AML-193 (cell line): Measurements from ENCODE around the gene TBRG1.

ENCODE experiments used
- DNase-seq, 2 experiments: peaks; one replicate each; lab custom pipeline; 2025; lab: John Stamatoyannopoulos, UW

Gene TBRG1

DNA sequence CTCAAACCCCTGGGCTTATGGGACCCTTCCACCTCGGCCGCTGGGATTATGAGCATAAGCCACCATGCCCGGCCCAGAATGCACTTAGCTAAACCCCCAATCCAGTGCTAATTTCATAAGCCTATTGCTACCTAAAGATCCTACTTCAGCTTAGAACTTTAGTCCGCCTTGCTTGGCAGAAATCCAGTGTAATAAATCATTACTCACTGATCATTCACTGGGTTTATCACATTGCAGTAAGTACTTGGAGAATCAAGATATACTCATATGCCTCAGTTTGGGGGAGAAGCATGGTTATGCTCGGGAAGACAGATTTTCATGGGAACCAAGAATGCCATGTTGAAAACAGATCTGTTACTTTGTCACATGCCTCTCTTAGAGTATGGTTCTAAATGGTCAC lies 3.8 kb upstream of the TBRG1 start:
- no peak for DNase-seq

DNA sequence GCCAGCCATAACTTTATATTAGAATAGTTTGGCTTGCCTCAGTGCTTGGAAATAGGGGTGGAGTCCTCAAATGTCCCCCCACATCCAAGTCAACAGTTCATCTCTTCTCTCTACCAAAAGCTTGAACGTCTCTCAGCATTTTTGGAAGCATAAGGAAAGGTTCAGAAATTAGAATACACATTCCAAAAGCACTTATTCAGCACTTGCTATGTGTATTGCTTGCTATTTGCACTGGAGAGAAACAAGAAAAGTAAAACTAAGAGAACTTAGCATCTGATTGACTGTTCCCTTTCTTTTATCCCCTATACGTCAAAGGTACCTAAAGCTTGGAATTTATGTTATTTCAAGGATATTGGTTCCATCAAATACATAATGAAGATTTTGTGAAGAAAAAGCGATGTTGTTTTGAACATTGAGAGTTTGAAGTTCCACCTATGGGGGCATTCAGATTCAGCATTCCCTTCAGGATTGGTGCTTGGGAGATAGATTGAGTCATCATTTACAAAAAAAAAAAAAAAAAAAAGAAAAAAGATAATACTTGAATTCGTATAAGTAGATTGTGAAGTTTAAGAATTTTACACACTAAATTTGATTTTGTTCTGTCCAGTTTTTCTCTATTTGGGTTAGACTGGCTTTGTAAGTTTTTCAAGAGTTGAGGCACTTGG lies 1.3 kb downstream of the TBRG1 start:
- DNase-seq, result no peak

DNA sequence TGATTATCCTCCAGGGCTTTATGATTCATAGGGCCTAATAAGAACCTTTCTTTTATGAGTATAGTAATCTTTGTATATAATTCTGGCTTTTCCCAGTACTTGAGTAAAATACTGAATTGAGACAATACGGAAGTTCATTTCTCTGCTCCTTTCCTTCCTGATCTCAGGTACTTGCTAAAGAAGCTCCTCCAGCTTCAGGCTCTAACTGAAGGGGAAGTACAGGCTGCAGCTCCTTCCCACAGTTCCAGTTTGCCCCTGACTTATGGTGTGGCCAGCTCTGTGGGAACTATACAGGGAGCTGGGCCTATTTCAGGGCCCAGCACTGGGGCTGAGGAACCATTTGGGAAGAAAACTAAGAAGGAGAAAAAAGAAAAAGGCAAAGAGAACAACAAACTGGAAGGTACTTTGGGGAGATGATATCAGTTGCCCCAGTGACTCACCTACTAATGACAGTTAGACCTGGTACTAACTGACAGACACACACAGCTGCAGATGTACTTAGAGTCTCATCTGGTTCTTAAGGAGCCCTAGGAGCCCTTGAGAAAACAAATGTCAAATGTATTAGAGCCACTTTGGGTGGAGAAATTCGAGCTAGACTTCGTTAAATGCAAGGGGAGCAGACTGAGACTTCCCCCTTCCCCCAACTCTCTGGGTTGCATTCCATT lies 3.0 kb downstream of the TBRG1 start:
- no peak for DNase-seq

DNA sequence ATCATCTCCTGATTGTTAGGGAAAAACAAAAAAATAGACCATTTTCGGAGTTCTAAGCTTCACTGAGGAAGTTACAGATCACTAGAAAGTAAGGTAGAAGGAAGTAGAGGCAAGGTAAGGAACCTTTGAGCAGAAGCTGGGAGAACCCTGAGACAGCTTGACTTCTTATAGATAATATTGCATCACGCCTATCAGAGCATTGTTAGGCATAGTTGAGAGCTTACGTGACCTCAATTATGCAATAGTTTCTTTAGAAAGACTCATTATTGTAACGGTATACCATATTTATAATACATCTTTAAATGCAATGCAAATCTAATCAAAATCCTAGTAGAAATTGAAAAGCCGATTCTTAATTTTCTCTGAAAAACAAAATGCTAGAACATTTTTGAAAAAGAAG lies 4.9 kb downstream of the TBRG1 start:
- peak; percentile 24 to 49 for DNase-seq

DNA sequence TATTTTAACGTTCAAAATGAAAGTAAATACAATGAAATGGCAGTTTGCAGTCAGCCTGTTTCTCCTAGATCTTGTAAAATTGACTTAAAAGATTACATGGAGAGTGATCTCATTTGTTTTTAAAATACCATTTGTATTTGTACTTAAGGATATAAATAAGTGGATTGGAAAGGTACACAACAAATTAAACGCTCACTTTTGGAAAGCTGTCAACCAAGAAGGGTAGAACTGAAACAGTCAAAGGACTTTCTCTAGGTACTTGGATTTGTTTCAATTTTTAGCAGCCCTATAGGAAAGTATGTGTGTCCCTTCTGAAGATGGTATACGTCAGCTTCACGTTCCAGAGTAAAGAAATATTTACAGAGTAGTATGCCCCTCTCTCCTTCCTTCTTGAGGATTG lies 7.3 kb downstream of the TBRG1 start:
- no peak for DNase-seq

DNA sequence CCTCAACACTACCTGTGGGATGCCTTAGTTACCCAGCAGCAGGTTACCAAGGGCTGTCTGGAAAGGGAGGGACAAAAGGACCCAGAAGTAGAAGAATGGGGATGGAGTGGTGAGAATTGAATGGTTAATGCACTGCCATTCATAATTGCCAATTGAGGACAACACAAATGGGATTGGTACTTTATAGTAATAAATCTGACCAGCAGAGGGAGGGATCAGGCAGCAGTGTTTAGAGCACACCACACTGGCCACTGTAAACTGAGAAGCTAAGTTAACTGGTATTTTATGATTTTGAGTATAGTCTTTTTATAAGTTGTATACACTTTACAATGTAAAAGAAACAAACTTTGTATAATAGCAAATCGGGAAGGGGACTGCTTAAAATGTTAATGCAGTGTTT lies 10.7 kb downstream of the TBRG1 start:
- peak; percentile 27 to 51 for DNase-seq

DNA sequence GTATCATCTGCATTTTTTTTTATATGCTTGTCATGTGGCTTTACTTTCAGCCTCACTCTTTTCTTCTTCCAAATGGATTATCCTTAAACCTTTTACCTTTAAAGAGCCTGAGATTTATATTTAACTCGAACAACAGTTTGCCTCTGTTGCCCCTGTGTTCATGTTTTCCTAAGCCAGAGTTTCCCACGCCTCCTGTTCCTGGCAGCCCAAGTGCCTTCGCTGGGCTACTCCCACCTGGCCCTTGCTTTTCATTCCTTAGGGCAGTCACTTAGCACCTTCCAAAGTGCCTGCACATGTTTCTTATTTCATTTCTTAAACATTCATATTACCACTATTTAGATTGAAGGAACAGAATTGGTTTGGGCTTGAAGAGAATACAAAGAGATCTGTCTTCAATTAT lies 13.3 kb downstream of the TBRG1 start:
- DNase-seq, result no peak

DNA sequence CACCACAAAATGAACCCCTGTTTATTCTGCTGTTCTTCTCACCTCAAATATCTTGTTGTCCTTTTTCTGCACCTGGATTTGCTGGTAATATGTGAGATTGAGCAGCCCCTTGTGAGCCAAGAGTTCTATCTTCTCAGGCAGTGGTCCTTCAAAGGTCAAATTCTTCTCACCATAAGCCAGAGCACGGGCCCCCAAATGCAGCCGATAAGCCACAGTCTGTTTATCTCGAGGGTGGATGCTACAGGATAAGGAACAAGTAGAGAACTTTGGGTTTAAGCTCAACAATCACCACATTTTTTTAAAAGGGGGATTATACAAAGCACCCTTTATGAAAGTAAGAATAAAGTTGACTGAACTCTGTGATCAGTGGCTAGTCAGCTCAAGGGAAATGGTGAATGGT lies 15.8 kb downstream of the TBRG1 start:
- DNase-seq, result no peak

DNA sequence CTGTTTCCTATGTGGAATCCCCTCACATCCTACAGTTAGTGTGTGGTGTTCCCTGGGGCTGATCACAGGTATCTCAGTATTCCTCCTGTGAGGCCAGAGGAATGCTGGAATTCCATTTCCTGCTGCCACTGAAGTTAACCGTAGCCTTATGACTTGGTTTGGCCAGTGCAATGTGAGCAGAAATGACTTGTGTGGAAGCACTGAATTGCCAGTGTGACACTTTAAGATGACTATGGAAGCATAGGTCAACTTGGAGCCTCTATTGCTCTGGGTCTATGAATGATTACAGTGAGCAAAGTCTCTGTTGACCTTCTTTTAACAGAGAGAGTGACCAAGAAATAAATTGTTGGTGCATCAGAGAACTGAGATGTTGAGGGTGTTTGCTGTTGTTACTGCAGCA lies 16.5 kb downstream of the TBRG1 start:
- no peak for DNase-seq

DNA sequence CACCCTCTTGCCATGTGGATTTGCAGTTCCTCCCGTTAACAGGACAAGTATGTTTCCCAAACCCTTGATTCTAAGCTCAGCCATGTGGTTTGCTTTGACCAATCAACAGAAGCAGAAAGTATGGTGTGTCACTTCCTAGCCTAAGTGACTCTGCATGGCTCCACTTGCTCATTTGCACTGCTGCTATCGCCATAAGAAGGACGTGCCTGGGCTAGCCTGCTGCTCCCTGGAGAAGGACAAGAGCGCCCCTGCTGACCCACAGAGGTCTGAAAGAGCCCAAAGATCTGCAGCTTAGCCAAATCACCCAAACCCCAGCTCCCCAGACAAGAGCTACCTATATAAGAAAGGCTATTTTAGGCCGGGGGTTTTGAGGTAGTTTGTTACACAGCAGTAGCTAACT lies 18.0 kb downstream of the TBRG1 start:
- DNase-seq, result no peak

DNA sequence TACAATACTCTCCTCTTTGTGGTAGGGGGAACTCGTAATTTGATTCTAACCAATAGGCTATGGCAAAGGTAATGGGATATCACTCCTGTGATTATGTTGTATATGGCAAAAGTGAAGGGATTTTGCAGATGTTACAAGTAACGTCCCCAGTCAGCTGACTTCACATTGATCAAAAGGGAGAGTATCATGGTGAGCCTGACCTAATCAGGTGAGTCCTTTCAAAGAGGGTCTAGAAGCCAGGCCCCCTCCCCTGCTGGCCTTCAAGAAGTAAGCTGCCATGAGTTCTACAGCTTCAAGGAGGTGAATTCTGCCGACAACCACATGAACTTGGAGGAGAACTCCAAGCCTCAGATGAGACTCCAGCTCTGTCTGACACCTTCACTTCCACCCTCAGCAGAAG lies 20.0 kb downstream of the TBRG1 start:
- DNase-seq, result no peak

DNA sequence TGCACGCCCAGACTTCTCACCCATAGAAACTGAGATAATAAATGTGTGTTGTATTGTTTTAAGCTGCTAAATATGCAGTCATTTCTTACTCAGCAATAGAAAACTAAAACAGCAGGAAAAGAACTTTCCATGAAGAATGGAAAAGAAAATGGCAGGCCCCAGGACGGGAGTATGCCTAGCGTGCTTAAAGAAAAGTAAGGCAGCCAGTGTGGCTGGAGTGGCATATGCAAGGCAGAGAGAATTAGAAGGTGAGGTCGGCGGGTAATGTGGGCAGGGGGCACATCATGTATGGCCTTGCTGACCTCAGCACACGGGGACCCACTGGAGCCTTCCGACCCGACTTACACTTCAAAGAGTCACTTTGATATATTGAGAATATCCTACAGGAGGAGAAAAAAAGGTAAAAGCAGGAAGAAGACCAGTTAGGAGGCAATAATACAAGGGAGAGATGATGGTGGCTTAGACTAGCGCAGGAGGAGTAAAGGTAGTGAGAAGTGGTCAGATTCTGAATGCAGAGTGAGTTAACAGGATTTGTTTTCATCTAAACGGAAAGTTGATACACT lies 20.5 kb downstream of the TBRG1 start:
- DNase-seq, result no peak

DNA sequence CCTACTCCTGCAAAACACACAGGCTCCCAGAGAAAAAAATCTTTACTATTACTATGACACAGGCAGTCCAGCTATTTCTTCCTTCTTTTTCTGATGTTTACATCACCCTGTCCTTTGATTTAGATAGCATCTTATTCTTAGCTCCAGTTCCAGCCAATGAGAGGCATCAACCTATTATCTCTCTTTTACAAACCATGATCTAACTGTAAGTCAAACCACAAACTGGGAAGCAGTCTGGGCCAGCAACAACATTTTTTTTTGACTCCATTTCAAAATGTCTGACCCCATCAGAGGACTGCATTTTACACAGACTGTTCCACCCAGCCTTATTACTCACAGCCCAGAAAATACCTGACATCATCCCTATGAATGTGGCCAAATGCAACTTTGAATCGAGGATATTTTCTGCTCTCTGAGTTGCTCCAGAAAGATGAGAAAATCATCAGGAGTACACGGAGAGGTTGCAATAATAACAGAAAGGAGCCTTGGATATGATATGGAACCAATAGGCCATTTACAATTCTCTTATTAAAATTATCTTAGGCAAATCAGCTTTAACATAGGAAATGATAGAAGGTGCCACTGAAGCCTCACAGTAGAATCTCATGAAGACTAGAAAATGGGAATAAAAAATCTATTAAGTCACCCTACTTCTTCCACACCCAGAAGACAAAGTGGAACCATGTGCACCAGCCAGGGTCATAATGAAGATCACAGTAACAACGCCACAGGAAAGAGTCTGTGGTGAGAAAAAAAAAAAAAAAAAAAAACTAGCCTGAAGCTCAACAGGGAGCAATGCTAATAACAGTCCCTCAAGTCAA lies 21.2 kb downstream of the TBRG1 start:
- no peak for DNase-seq

DNA sequence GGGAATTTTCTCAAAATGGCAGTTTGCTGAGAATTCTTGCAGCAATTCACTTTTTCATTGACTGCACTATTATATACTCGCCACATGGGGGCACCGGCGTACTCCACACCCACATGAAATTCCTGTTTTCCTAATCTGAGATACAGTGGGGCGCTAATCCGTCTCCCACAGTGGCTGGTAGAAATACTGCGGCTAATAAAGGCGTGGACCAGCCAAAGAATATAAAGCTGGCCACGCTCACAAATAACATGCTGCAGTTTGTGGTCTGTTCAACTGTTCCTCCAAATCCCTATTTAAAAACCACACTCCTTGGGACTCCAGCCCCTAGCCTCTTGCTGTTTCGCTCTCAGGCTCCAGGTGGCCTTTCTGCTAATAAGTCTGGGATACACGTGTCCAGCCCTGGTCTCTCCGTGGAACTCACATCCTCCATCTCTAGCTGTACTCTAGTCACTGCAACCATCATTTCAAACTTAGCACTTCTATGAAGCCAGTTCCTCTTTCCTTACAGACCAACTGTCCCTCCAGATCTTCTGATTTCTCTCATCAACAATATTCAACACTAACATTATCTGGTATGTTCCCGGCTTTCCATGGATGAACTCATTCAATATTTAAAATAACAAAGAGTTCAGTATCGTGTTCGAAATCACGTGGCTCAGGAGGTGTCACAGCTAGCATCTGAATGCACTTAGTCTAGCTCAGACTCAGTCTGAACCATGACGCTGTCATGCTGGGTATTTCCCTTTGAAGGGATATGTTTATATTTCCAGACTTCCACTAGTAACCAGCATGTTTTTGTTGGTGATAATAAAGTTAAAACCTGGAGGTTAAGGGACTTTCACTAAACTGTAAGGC lies 22.0 kb downstream of the TBRG1 start:
- DNase-seq, result peak; percentile 56 to 63

DNA sequence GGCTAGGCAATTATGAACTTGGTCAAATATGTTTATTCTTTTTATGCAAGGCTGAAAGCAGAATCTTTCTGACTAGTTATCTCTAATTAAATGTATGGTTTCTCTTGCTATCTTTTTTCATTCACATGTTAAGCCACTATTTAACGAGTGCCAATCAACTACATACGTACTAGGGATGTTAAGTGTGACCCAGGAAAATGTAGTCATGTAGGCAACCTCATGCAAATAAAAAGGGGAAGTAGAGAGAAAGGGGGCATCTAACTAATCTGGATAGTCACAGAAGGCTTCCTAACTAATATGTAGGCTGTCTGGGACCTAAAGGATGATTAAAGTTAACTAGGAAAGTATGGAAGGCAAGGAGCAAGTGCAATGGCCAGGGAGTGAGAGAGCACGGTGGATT lies 23.5 kb downstream of the TBRG1 start:
- no peak for DNase-seq

DNA sequence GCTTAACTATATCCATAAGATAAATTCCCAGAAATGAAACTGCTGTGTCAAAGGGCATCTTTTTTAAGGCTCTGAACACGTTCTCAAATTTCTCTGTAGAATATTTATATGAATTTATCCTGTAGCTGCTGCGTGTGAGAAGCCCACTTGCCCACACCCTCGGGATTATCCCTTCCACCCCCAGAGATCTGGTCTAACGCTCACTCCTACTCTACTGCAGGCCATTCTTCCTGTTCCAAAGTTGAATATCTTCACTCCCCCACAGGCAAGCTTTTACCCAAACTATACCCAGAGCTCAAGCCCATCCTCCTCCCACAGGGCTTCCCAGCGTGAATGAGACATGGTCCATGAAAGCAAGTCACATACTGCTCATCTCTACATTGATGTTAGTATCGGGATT lies 25.9 kb downstream of the TBRG1 start:
- DNase-seq, result no peak

DNA sequence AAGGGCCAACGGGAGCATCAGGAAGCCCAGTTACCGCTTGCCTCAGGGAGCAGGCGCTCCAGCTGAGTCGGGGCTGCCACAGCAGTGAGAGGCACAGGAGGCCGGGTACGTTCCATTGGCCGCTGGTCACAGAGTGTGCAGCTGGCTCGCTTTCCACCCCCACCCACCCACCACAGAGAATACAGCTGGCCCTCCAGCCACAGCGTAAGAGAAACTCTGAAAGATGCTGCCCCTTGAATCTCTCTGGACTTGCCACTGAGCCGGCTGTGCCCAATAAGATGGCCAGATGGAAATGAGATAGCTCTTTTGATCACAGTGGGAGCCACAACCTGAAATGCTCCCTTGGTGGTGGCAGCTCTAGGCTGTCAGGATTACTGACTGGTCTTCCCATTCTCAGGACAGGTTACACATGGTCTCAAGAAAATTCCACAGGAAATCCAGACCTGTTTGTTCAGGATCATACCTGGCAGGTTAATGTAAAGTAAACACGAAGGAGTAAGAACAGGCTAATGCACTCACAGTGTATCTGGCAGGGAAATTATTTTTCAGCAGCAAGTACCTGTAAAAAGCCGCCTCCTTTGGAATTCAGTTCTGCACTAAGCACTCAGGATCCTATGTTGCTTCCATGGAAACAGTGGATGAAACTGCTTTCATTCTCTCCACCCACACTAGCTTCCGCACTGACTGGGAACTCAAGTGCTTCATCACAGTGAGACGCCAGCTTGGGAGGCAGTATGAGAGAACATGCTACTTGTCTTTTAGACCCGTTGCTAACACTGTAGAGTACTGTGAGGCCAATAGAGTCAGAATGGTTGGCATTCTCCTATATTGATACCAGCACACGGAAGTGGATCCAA lies 34.3 kb downstream of the TBRG1 start:
- no peak for DNase-seq

DNA sequence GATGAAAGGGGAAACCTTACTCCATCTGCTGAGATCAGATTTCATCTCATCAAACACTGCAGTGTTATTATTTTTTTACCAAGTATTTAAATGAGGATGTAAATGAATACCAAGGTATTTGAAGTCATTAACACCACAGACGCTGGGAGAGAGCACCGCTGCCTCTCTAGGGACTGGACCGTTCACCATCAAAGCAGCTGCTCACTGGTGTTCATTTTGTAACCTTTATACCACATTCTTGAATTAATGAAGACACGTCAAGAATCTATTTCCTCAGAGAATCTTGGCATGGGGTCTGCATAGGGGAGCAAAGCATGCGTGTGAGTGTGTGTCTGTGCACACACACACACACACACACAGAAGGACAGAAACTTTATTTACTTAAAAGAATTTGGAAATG lies 35.2 kb downstream of the TBRG1 start:
- no peak for DNase-seq

DNA sequence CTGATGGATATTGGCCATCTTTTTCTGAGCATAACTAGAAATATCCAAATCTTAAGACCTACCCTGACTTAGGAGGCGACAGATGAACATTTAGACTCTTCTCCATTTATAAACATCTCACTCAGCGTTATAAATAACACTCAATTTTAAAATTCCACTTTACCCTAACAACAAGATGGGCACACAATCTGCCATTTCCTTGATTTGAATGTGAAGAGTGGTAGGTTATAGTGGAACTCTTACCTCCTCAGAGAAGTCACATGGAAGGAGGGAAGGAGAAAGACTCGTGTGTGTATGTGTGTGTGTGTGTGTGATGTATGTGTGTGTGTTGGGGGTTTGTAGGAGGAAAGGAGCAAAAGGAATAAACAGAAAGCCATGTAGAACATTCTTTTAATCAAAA lies 35.8 kb downstream of the TBRG1 start:
- no peak for DNase-seq

DNA sequence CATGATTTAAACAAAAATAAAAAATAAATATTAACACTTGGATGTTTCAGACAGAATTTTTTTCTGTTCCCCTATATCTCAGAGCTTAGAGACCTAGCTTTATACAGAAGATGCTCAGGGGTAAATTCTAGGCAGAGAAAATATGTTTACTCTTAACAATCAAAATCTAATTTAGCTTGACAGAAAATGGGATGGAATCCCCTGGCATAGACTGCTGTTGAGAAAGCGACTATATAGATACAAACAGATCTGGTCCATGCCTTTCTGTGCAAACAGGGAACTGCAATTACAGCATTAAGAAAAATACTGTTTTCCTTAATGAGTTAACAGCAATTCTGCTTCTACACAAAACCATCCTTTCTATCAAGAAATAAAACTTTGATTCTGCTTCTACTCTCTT lies 36.3 kb downstream of the TBRG1 start:
- DNase-seq, result no peak

DNA sequence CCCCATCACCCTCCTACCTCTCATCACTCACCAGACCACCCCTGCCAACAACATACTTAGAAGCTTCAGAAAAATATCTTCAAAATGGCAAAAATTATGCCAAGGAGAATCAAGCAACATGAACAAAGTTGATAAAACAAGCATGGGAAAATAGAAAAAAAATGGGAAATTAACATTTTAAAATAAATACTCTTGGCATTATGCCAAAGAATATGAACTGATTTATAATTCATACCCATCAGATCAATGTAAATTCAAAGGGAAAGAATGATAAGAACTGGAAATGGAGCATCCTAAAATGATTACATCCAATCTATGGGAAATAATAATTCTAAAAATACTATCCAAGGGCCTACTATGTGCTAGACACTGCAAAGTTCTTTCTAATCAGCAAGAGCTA lies 38.9 kb downstream of the TBRG1 start:
- DNase-seq, result no peak
